ENCODE results near the gene SSBP3.

GRCh38 chr1:54396261-54396933 lies 9.8 kb downstream of the SSBP3 start:
- TF ChIP-seq POLR2AphosphoS5 (IDR thresholded peaks at IDR 0.05; ENCODE audit: insufficient read depth in 1 of 2, low read depth in 1 of 2): no peak
- TF ChIP-seq CTCF (IDR thresholded peaks at IDR 0.05): no peak
- no peak for TF ChIP-seq POLR2A (IDR thresholded peaks at IDR 0.05)
